AG09309 (cell line): Measurements from ENCODE around the gene STARD4.

ENCODE experiments used
- DNase-seq: peaks from one replicate; pipeline ENCODE4 v3.0.0-alpha.2; 2010; ENCODE audit warnings: low read depth
- H3K4me3 ChIP-seq: 2 replicates; pipeline ENCODE4 v1.5.1; 2011; ENCODE audit warnings: mild to moderate bottlenecking, low read depth, low read length, moderate library complexity; ENCODE audit not compliant: control insufficient read depth
- TF ChIP-seq, protein P1 (sequence below): IDR thresholded peaks from 2 replicates; pipeline ENCODE4 v1.5.1; 2011; ENCODE audit warnings: mild to moderate bottlenecking, low read depth, low read length, inconsistent platforms; ENCODE audit not compliant: insufficient read depth, control insufficient read depth; ENCODE audit errors: missing control alignments

The STARD4 gene

DNA sequence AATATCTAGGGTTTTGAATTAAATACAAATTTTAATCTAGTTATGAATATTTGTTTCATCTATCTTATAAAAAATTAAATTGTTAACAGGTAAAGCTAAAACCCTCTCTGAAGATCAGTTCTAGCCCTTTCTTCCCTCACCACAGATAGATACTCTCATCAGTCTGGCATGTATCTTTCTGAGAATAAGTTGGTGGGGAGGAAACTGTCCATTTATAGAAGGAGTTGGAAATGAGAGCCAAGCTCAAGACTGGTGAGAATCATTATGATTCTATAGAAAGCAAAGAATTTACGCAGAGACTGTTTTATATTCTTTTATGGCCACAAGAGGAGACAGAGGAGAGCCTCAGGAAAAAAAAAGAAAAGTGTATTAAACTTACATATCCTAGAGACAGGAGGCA, 59.0 kb downstream of the STARD4 start:
- DNase-seq, result no peak

DNA sequence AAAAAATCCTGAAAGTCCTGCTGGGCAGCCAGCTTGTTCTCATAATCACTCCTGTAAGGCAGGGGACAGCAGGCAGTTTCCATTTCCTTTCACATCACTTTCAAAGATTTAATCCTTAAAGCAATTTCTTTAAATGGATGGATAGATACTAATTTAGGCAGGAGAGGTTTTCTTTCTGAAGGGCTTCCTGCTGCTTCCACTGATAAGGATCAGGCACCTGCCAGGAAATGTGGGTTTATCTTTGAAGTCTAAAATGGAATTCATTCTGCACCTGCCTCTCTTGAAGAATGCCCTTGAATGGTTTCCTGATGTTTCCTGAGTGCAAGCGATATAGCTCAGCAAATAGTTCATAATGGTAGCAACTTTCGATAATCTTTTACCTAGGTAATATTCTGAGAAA, 64.5 kb downstream of the STARD4 start:
- H3K4me3 ChIP-seq, result no peak overlapping the region
- TF ChIP-seq, protein P1, sequence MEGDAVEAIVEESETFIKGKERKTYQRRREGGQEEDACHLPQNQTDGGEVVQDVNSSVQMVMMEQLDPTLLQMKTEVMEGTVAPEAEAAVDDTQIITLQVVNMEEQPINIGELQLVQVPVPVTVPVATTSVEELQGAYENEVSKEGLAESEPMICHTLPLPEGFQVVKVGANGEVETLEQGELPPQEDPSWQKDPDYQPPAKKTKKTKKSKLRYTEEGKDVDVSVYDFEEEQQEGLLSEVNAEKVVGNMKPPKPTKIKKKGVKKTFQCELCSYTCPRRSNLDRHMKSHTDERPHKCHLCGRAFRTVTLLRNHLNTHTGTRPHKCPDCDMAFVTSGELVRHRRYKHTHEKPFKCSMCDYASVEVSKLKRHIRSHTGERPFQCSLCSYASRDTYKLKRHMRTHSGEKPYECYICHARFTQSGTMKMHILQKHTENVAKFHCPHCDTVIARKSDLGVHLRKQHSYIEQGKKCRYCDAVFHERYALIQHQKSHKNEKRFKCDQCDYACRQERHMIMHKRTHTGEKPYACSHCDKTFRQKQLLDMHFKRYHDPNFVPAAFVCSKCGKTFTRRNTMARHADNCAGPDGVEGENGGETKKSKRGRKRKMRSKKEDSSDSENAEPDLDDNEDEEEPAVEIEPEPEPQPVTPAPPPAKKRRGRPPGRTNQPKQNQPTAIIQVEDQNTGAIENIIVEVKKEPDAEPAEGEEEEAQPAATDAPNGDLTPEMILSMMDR, result no peak
- no peak for DNase-seq

More for the DNA sequence above, 59.0 kb downstream of the STARD4 start:
- TF ChIP-seq, protein P1, result no peak
- no peak overlapping the region for H3K4me3 ChIP-seq

DNA sequence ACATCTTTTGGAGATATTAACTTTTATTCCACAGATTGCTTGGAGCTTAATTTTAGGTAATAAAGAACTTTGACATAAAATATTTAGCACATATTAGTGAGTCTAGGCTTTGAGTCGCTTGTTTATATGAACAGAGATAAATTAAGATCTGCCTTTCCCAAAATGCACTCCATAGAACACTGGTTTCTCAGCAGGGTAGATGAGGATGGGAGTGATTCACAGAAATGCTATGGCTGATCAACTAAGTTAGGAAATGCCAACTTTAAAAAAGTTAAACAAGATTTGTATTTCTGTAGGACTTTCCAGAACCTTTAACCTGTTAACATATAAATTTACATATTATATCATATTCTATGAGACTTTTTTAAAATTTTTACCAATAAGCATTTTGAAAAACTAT, 65.2 kb downstream of the STARD4 start:
- TF ChIP-seq, protein P1, result no peak
- no peak for DNase-seq
- H3K4me3 ChIP-seq, result no peak overlapping the region
